Ishikawa (cell line): Measurements from ENCODE around the gene PGAM2.
"Not testable (repeated sequence)": the region's sequence is repeated elsewhere in the genome, so short reads cannot be mapped to it uniquely, and the experiment has no call there.

Experiments
- CEBPB ChIP-seq: IDR thresholded peaks from 2 replicates; pipeline ENCODE4 v1.6.1; 2012
- EGR1 ChIP-seq: IDR thresholded peaks from 2 replicates; pipeline ENCODE4 v1.6.1; 2012
- EP300 ChIP-seq: IDR thresholded peaks from 2 replicates; pipeline ENCODE4 v1.6.1; 2012; ENCODE audit warnings: borderline replicate concordance
- FOXM1 ChIP-seq: IDR thresholded peaks from 2 replicates; pipeline ENCODE4 v1.6.1; 2012; ENCODE audit warnings: low read depth, borderline replicate concordance
- MAX ChIP-seq: IDR thresholded peaks from 2 replicates; pipeline ENCODE4 v1.6.1; 2012
- NFIC ChIP-seq: IDR thresholded peaks from 2 replicates; pipeline ENCODE4 v1.6.1; 2012
- RAD21 ChIP-seq: IDR thresholded peaks from 2 replicates; pipeline ENCODE4 v1.6.1; 2012; ENCODE audit warnings: low read depth
- REST ChIP-seq: IDR thresholded peaks from 2 replicates; pipeline ENCODE4 v1.6.1; 2012; ENCODE audit warnings: low read depth, mild to moderate bottlenecking
- TAF1 ChIP-seq: IDR thresholded peaks from 2 replicates; pipeline ENCODE4 v1.6.1; 2012; ENCODE audit warnings: low read depth, mild to moderate bottlenecking
- TCF12 ChIP-seq: IDR thresholded peaks from 2 replicates; pipeline ENCODE4 v1.6.1; 2012; ENCODE audit warnings: low read depth
- TEAD4 ChIP-seq: IDR thresholded peaks from 2 replicates; pipeline ENCODE4 v1.6.1; 2012
- USF1 ChIP-seq: IDR thresholded peaks from 2 replicates; pipeline ENCODE4 v1.6.1; 2012
- YY1 ChIP-seq: IDR thresholded peaks from 2 replicates; pipeline ENCODE4 v1.6.1; 2012; ENCODE audit warnings: low read depth
- ZBTB7A ChIP-seq: IDR thresholded peaks from 2 replicates; pipeline ENCODE4 v1.6.1; 2012; ENCODE audit warnings: low read depth

- TF ChIP-seq REST, TAF1, ZBTB7A, EP300, YY1, TEAD4, RAD21, FOXM1, NFIC, USF1, CEBPB, TCF12: not testable (repeated sequence)
- TF ChIP-seq MAX (peak; percentile 67), EGR1 (0 out of 2 replicates have a peak, but pooled peaks have one; percentile 29)
Measured at GRCh38 chr7:44038961-44039558, 26.3 kb downstream of the PGAM2 start.
